ENCODE measurements around the gene ADGRL1.
A peak's percentile ranks its signal among the peaks of the same experiment; 100 is the strongest.
"Not testable (repeated sequence)": the region's sequence is repeated elsewhere in the genome, so short reads cannot be mapped to it uniquely, and the experiment has no call there.

Gene ADGRL1

DNA sequence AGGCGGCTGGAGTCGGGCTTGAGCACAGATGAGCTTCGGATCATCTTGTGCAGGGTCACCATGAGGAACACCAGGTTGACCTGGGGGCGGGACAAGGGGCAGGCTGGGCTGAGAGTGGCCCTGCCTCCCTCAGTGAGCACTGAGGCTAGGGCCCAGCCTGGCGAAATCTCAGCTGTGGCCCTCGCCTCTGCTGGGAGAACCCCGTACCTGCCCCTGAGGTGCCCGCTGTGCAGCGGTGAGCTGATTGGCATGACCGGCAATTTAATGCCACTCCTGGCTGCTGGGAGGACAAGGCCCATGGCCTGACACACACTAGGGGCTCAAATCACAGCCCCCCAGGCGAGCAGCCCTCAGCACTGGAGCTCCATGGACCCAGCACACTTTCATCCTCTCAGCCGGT, 49.8 kb downstream of the ADGRL1 start:
- Mint-ChIP-seq H3K27ac (no peak overlapping the region), H3K36me3 (peaks cover 8 to 18% of the 10 kb centered on the region in 2 donors), H3K4me3 (no peak overlapping the region), H3K4me1 (no peaks in the 10 kb centered on the region), H3K27me3 (no peaks in the 10 kb centered on the region), H3K9me3 (no peaks in the 10 kb centered on the region)
- ATAC-seq (replicated peaks): no peak
- no peak for DNase-seq

DNA sequence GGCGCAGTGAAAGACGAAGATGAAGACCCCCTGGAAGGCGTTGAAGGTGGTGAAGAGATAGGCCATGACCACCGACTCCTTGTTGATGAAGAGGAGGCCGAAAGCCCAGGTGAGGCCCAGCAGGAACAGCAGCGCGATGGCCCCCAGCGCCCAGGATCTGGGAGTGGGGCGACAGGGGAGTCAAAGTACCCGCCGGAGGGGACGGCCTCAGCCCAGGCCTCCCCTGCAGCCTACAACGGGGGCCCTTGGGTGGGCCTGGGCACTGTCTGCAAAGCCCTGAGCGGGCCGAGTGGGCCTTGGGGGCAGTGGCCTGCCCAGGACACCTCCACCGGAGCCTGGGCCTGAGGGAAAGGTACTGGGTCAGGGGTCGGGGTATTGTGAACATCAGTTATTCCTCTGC, 50.6 kb downstream of the ADGRL1 start:
- no peak for ATAC-seq (replicated peaks)
- H3K36me3 Mint-ChIP-seq: peaks cover 8 to 18% of the 10 kb centered on the region in 2 donors

GRCh38 chr19:14152713-14153112, 53.3 kb downstream of the ADGRL1 start:
- DNase-seq (no peak), ATAC-seq (replicated peaks) (no peak)
- H3K36me3 Mint-ChIP-seq: peaks cover 7 to 10% of the 10 kb centered on the region in 2 donors
- no peak overlapping the region for H3K27ac Mint-ChIP-seq
- no peaks in the 10 kb centered on the region for H3K9me3 Mint-ChIP-seq
- H3K4me3 Mint-ChIP-seq: no peak overlapping the region
- no peaks in the 10 kb centered on the region for H3K27me3 Mint-ChIP-seq
- peaks cover 15 to 26% of the 10 kb centered on the region in 2 donors for H3K4me1 Mint-ChIP-seq

More for the DNA sequence above, 50.6 kb downstream of the ADGRL1 start:
- Mint-ChIP-seq H3K9me3 (no peaks in the 10 kb centered on the region), H3K4me3 (no peak overlapping the region), H3K4me1 (no peaks in the 10 kb centered on the region), H3K27me3 (no peaks in the 10 kb centered on the region), H3K27ac (no peak overlapping the region)
- no peak for DNase-seq

DNA sequence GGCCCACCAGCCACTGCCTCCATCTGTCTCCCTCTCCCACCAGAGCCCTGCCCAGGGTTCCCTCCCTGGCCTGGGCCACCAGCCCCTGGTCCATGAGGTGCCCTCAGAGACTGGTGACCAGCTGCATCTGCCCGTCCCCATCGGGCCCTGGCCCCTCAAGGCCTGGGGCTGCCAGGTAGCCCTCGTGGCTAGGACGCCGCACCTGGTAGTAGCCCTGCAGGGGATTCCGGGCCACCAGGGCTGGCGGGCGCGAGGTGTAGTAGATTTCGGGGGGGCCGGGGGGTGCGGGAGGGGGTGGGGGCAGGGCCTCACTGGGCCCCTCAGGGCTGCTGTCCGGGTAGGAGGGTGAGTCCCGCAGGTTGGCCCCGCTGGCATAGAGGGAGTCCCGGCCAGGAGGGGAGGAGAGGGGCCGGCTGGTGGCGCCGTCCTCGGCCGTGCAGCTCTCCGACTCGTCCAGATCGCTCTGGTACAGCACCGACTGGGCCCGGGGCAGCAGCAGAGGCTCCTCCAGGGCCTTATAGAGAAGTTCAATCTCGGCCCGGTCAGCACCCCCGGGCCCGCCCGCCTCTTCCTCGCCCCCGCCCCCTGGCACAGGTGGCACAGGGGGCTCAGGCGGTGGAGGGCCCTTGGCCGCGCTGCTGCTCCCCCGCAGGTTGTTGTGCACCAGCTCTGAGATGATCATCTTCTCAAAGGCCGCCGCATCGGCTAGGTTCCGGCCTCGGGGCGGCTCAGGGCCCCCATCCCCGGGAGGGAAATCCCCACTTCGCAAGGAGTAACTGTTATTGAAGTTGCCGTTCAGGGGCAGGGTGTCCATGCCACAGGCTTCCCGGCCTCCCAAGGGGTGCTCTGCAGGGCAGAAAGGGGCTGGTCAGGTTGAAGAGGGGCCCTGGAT, 55.0 kb downstream of the ADGRL1 start:
- Mint-ChIP-seq H3K27ac (no peak overlapping the region), H3K36me3 (peaks cover 3 to 6% of the 10 kb centered on the region in 2 donors), H3K4me1 (peaks cover 15 to 40% of the 10 kb centered on the region in 2 donors), H3K4me3 (no peak overlapping the region), H3K27me3 (no peaks in the 10 kb centered on the region), H3K9me3 (no peaks in the 10 kb centered on the region)
- ATAC-seq (replicated peaks): no peak
- DNase-seq: no peak

DNA sequence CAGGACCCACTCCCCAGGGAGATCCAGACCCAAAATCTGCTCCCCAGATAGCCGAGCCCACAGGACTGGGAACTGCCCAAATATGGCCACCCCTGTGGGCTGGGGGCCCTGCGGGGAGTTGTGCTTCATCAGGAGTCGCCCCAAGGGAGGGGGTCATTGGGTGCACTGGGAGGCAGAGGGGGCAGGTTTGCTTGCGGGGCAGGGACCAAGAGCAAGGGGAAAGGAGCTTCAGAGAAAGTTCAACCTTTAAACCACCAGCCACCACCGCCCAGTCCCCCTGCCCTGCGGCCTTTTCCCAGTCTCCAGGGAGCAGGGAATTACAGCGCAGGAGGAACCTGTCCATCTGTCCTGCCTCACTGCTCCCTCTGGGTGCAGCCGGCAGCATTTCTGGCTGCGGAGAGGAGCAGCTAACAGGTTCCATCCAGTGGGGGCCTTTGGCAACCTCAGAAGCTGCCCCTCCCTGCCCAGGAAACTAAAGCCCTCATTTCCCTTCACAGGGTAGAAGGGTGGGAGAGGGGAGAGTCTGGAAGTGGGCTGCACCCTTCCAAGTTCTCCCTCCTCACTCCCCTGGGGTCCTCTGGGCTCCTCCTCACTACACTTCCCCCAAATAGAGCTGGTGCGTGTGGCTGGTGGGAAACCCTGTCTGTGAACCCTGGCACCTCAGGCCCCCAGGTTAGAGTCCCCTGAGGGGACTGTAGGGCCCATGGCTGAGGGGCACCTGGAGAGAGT, 55.8 kb downstream of the ADGRL1 start:
- no peaks in the 10 kb centered on the region for H3K27me3 Mint-ChIP-seq
- H3K36me3 Mint-ChIP-seq: peaks cover 4 to 6% of the 10 kb centered on the region in 2 donors
- H3K4me3 Mint-ChIP-seq: peak overlapping the region; percentile 71 to 73
- H3K4me1 Mint-ChIP-seq: peaks cover 18 to 40% of the 10 kb centered on the region in 2 donors
- ATAC-seq (replicated peaks): no peak
- no peaks in the 10 kb centered on the region for H3K9me3 Mint-ChIP-seq
- DNase-seq: no peak
- H3K27ac Mint-ChIP-seq: peak overlapping the region; percentile 42

- Mint-ChIP-seq H3K4me1 (peaks cover 19 to 40% of the 10 kb centered on the region in 2 donors), H3K27me3 (no peaks in the 10 kb centered on the region), H3K4me3 (peak overlapping the region; percentile 71 to 73), H3K36me3 (peaks cover 2 to 4% of the 10 kb centered on the region in 2 donors), H3K9me3 (no peaks in the 10 kb centered on the region), H3K27ac (peak overlapping the region; percentile 85)
- DNase-seq (no peak), ATAC-seq (replicated peaks) (peak; percentile 67 to 73)
Observed at GRCh38 chr19:14149509-14149994, 56.4 kb downstream of the ADGRL1 start.

DNA sequence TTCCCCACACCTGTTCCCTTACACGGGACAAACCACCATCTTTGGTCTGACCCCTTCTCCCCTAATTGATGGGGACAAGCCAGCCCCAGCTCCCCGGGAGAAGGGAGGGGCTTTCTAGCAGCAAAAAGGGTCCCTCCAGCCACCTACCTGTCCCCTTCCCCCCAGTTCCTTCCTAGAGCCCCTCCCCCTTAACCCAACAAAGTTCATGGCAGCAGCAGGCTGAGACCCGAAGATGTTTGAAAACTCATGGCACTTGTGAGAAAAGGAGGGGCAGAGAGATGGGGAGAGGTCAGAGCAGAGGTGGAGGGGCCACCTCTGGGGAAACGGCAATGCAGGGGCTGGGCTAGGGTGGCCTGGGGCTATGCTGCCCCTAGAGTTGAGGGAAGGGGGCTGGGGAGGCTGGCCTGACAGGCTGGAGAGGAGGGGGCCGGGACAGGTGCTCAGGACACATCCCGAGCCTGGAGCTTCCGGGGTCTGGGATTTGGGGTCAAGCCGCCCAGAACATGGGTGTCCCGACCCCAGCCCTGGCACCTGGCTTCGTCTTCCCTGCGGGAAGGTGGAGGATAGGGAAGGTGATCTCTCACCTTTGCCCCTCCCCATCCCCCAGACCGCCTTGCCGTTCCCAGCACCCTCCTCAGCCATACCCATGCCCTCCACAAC, 57.1 kb downstream of the ADGRL1 start:
- Mint-ChIP-seq H3K27me3 (no peaks in the 10 kb centered on the region), H3K4me3 (peak overlapping the region; percentile 71 to 73), H3K9me3 (no peaks in the 10 kb centered on the region), H3K4me1 (peaks cover 19 to 40% of the 10 kb centered on the region in 2 donors), H3K27ac (peak overlapping the region; percentile 85), H3K36me3 (peaks cover 2 to 4% of the 10 kb centered on the region in 2 donors)
- ATAC-seq (replicated peaks) (no peak), DNase-seq (no peak)

DNA sequence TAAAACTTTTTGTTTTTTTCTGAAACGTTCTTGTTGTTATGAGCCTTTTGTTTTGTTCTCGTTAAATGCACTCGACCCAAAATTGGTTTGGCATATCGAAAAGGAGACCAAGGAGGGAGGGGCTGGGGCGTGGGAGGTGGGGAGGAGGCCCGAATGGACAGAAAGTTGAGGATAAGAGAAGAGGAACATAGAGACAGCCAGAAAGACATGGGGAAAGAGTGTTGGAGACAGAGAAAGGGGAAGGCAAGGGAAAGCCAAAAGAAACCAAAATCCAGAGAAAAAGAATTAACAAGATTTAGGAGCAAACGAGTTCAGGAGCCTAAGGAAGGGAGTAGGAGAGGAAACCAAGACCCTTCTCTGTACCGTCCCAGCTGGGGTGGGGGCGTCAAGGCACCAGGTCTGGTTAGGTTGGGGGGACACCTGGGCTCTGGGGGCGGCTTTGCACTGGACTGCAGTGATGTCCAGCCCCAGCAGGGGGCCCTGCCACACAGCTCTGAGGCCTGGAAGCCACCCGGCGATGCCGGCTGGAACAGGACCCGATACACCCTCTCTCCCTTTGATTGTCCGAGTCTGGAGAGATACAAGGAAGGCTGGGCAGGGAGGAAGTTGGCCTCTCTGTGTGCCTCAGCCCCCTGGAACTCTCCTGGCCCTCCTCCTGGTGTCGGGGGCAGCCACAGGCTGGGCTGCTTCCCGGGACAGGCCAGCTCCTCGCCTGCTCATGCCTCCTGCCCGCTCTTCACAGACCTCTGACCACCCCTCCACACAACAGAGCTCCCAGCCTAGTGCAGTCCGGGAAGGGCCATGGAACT, 58.0 kb downstream of the ADGRL1 start:
- H3K4me3 Mint-ChIP-seq: peak overlapping the region; percentile 20 to 22
- H3K27ac Mint-ChIP-seq: peak overlapping the region; percentile 79
- ATAC-seq (replicated peaks): peak; percentile 83
- peak; percentile 30 for DNase-seq
- H3K9me3 Mint-ChIP-seq: no peaks in the 10 kb centered on the region
- peaks cover 19 to 40% of the 10 kb centered on the region in 2 donors for H3K4me1 Mint-ChIP-seq
- H3K36me3 Mint-ChIP-seq: peaks cover 2 to 4% of the 10 kb centered on the region in 2 donors
- no peaks in the 10 kb centered on the region for H3K27me3 Mint-ChIP-seq

- H3K9me3 Mint-ChIP-seq: no peaks in the 10 kb centered on the region
- peaks cover 2 to 4% of the 10 kb centered on the region in 2 donors for H3K36me3 Mint-ChIP-seq
- DNase-seq (no peak), ATAC-seq (replicated peaks) (no peak)
- H3K4me3 Mint-ChIP-seq: no peak overlapping the region
- H3K27me3 Mint-ChIP-seq: no peaks in the 10 kb centered on the region
- no peak overlapping the region for H3K27ac Mint-ChIP-seq
- H3K4me1 Mint-ChIP-seq: peaks cover 19 to 40% of the 10 kb centered on the region in 2 donors
Observed at GRCh38 chr19:14146789-14147216, 59.2 kb downstream of the ADGRL1 start.

DNA sequence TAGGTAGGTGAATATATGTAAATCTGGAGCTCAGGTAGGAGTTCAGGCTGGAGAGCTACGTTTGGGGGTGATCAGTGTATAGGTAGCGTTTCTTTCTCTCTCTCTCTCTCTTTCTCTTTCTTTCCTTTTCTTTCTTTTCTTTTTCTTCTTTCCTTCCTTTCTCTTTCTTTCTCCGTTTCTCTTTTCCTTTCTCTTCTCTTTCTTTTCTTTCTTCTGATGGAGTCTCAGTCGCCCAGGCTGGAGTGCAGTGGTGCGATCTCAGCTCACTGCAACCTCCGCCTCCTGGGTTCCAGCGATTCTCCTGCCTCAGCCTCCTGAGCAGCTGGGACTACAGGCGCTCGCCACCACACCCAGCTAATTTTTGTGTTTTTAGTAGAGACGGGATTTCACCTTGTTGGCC, 59.8 kb downstream of the ADGRL1 start:
- not testable (repeated sequence) for DNase-seq; H3K27ac Mint-ChIP-seq; H3K36me3 Mint-ChIP-seq; H3K27me3 Mint-ChIP-seq; H3K4me3 Mint-ChIP-seq; H3K9me3 Mint-ChIP-seq; ATAC-seq (replicated peaks)
- H3K4me1 Mint-ChIP-seq: peaks cover 19 to 40% of the 10 kb centered on the region in 2 donors

- H3K9me3 Mint-ChIP-seq: no peaks in the 10 kb centered on the region
- H3K36me3 Mint-ChIP-seq: peaks cover 2 to 4% of the 10 kb centered on the region in 2 donors
- H3K4me3 Mint-ChIP-seq: no peak overlapping the region
- no peak overlapping the region for H3K27ac Mint-ChIP-seq
- ATAC-seq (replicated peaks) (no peak), DNase-seq (no peak)
- no peaks in the 10 kb centered on the region for H3K27me3 Mint-ChIP-seq
- H3K4me1 Mint-ChIP-seq: peaks cover 19 to 40% of the 10 kb centered on the region in 2 donors
Observed at GRCh38 chr19:14145381-14145780, 60.6 kb downstream of the ADGRL1 start.

- Mint-ChIP-seq H3K27me3 (no peaks in the 10 kb centered on the region), H3K4me1 (peaks cover 14 to 26% of the 10 kb centered on the region in 2 donors), H3K27ac (no peak overlapping the region), H3K4me3 (no peak overlapping the region), H3K9me3 (no peaks in the 10 kb centered on the region), H3K36me3 (peaks cover 6 to 10% of the 10 kb centered on the region in 2 donors)
- DNase-seq (no peak), ATAC-seq (replicated peaks) (no peak)
Observed at GRCh38 chr19:14142262-14143190, 63.4 kb downstream of the ADGRL1 start.

DNA sequence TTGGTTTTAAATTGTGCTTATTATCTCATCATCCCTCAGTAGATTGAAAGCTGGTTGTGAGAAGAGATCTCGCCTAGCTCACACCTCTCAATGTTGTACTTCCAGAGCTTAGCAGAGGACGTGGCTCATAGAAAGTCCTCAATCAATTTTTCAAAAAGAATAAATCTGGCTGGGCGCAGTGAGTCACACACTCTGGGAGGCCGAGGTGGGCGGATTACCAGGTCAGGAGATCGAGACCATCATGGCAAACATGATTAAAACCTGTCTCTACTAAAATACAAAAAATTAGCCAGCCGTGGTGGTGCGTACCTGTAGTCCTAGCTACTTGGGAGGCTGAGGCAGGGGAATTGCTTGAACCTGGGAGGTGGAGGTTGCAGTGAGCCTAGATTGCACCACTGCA, 64.9 kb downstream of the ADGRL1 start:
- Mint-ChIP-seq H3K27ac (no peak overlapping the region), H3K36me3 (peaks cover 5 to 10% of the 10 kb centered on the region in 2 donors), H3K4me3 (no peak overlapping the region), H3K4me1 (peaks cover 14% of the 10 kb centered on the region in 2 donors), H3K27me3 (no peaks in the 10 kb centered on the region), H3K9me3 (no peaks in the 10 kb centered on the region)
- ATAC-seq (replicated peaks): no peak
- DNase-seq: no peak
